Measurements from ENCODE around the gene LRRK2.

GRCh38 chr12:40258371-40258770 lies 33.6 kb downstream of the LRRK2 start:
- no peak for TF ChIP-seq POLR2A (IDR thresholded peaks at IDR 0.05)
- TF ChIP-seq, protein P1, sequence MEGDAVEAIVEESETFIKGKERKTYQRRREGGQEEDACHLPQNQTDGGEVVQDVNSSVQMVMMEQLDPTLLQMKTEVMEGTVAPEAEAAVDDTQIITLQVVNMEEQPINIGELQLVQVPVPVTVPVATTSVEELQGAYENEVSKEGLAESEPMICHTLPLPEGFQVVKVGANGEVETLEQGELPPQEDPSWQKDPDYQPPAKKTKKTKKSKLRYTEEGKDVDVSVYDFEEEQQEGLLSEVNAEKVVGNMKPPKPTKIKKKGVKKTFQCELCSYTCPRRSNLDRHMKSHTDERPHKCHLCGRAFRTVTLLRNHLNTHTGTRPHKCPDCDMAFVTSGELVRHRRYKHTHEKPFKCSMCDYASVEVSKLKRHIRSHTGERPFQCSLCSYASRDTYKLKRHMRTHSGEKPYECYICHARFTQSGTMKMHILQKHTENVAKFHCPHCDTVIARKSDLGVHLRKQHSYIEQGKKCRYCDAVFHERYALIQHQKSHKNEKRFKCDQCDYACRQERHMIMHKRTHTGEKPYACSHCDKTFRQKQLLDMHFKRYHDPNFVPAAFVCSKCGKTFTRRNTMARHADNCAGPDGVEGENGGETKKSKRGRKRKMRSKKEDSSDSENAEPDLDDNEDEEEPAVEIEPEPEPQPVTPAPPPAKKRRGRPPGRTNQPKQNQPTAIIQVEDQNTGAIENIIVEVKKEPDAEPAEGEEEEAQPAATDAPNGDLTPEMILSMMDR (IDR thresholded peaks at IDR 0.05) = no peak

Measured in suprapubic skin (tissue), 3 donors.